ENCODE results near the gene KMT2E.

KMT2E gene

GRCh38 chr7:105096306-105096705 is 82.3 kb downstream of the KMT2E start:
- Histone ChIP-seq H3K36me3 (ENCODE audit: control insufficient read depth in 1 of 2, insufficient read depth in 2 of 2, low read length in 2 of 2) (peaks cover 28 to 40% of the 10 kb centered on the region in 2 donors), H3K27ac (ENCODE audit: low read depth, low read length) (no peak overlapping the region)

GRCh38 chr7:105097619-105098018 is 83.6 kb downstream of the KMT2E start:
- H3K27me3 ChIP-seq (ENCODE audit: control insufficient read depth in 1 of 2, insufficient read depth in 2 of 2, low read length in 2 of 2) = no peaks in the 10 kb centered on the region
- peaks cover 23 to 38% of the 10 kb centered on the region in 2 donors for H3K36me3 ChIP-seq (ENCODE audit: control insufficient read depth in 1 of 2, insufficient read depth in 2 of 2, low read length in 2 of 2)
- H3K9me3 ChIP-seq (ENCODE audit: control insufficient read depth in 1 of 2, low read length in 2 of 2) = no peaks in the 10 kb centered on the region
- H3K9ac ChIP-seq (ENCODE audit: low read depth in 1 of 2, low read length in 2 of 2) = no peak overlapping the region
- H3K4me1 ChIP-seq (ENCODE audit: control insufficient read depth in 1 of 2, insufficient read depth in 2 of 2, low read length in 2 of 2) = no peaks in the 10 kb centered on the region
- H3K4me3 ChIP-seq (ENCODE audit: low read depth in 1 of 2, low read length in 2 of 2) = no peak overlapping the region
- H3K27ac ChIP-seq (ENCODE audit: low read depth, low read length) = no peak overlapping the region

More at GRCh38 chr7:105096306-105096705, 82.3 kb downstream of the KMT2E start:
- H3K4me3 ChIP-seq (ENCODE audit: low read depth in 1 of 2, low read length in 2 of 2) = no peak overlapping the region
- H3K9ac ChIP-seq (ENCODE audit: low read depth in 1 of 2, low read length in 2 of 2) = no peak overlapping the region
- H3K4me1 ChIP-seq (ENCODE audit: control insufficient read depth in 1 of 2, insufficient read depth in 2 of 2, low read length in 2 of 2) = no peaks in the 10 kb centered on the region
- no peaks in the 10 kb centered on the region for H3K9me3 ChIP-seq (ENCODE audit: control insufficient read depth in 1 of 2, low read length in 2 of 2)
- no peaks in the 10 kb centered on the region for H3K27me3 ChIP-seq (ENCODE audit: control insufficient read depth in 1 of 2, insufficient read depth in 2 of 2, low read length in 2 of 2)

- no peaks in the 10 kb centered on the region for H3K4me1 ChIP-seq (ENCODE audit: control insufficient read depth in 1 of 2, insufficient read depth in 2 of 2, low read length in 2 of 2)
- H3K36me3 ChIP-seq (ENCODE audit: control insufficient read depth in 1 of 2, insufficient read depth in 2 of 2, low read length in 2 of 2) = peaks cover 24 to 38% of the 10 kb centered on the region in 2 donors
- H3K9me3 ChIP-seq (ENCODE audit: control insufficient read depth in 1 of 2, low read length in 2 of 2) = no peaks in the 10 kb centered on the region
- H3K27ac ChIP-seq (ENCODE audit: low read depth, low read length) = no peak overlapping the region
- H3K9ac ChIP-seq (ENCODE audit: low read depth in 1 of 2, low read length in 2 of 2) = no peak overlapping the region
- H3K4me3 ChIP-seq (ENCODE audit: low read depth in 1 of 2, low read length in 2 of 2) = no peak overlapping the region
- H3K27me3 ChIP-seq (ENCODE audit: control insufficient read depth in 1 of 2, insufficient read depth in 2 of 2, low read length in 2 of 2) = no peaks in the 10 kb centered on the region
Observed at GRCh38 chr7:105098863-105099515, 85.0 kb downstream of the KMT2E start.

- Histone ChIP-seq H3K9me3 (ENCODE audit: control insufficient read depth in 1 of 2, low read length in 2 of 2) (no peaks in the 10 kb centered on the region), H3K9ac (ENCODE audit: low read depth in 1 of 2, low read length in 2 of 2) (no peak overlapping the region), H3K4me3 (ENCODE audit: low read depth in 1 of 2, low read length in 2 of 2) (no peak overlapping the region), H3K4me1 (ENCODE audit: control insufficient read depth in 1 of 2, insufficient read depth in 2 of 2, low read length in 2 of 2) (no peaks in the 10 kb centered on the region), H3K27me3 (ENCODE audit: control insufficient read depth in 1 of 2, insufficient read depth in 2 of 2, low read length in 2 of 2) (no peaks in the 10 kb centered on the region), H3K36me3 (ENCODE audit: control insufficient read depth in 1 of 2, insufficient read depth in 2 of 2, low read length in 2 of 2) (peaks cover 16 to 59% of the 10 kb centered on the region in 2 donors), H3K27ac (ENCODE audit: low read depth, low read length) (no peak overlapping the region)
Observed at GRCh38 chr7:105101864-105102263, 87.9 kb downstream of the KMT2E start.

GRCh38 chr7:105102557-105103352 is 88.8 kb downstream of the KMT2E start:
- no peak overlapping the region for H3K27ac ChIP-seq (ENCODE audit: low read depth, low read length)
- no peaks in the 10 kb centered on the region for H3K27me3 ChIP-seq (ENCODE audit: control insufficient read depth in 1 of 2, insufficient read depth in 2 of 2, low read length in 2 of 2)
- no peak overlapping the region for H3K4me3 ChIP-seq (ENCODE audit: low read depth in 1 of 2, low read length in 2 of 2)
- H3K9ac ChIP-seq (ENCODE audit: low read depth in 1 of 2, low read length in 2 of 2) = no peak overlapping the region
- no peaks in the 10 kb centered on the region for H3K9me3 ChIP-seq (ENCODE audit: control insufficient read depth in 1 of 2, low read length in 2 of 2)
- peaks cover 17 to 66% of the 10 kb centered on the region in 2 donors for H3K36me3 ChIP-seq (ENCODE audit: control insufficient read depth in 1 of 2, insufficient read depth in 2 of 2, low read length in 2 of 2)
- no peaks in the 10 kb centered on the region for H3K4me1 ChIP-seq (ENCODE audit: control insufficient read depth in 1 of 2, insufficient read depth in 2 of 2, low read length in 2 of 2)

- Histone ChIP-seq H3K36me3 (ENCODE audit: control insufficient read depth in 1 of 2, insufficient read depth in 2 of 2, low read length in 2 of 2) (peaks cover 39 to 86% of the 10 kb centered on the region in 2 donors), H3K4me1 (ENCODE audit: control insufficient read depth in 1 of 2, insufficient read depth in 2 of 2, low read length in 2 of 2) (no peaks in the 10 kb centered on the region), H3K9me3 (ENCODE audit: control insufficient read depth in 1 of 2, low read length in 2 of 2) (no peaks in the 10 kb centered on the region), H3K4me3 (ENCODE audit: low read depth in 1 of 2, low read length in 2 of 2) (no peak overlapping the region), H3K27ac (ENCODE audit: low read depth, low read length) (no peak overlapping the region), H3K27me3 (ENCODE audit: control insufficient read depth in 1 of 2, insufficient read depth in 2 of 2, low read length in 2 of 2) (no peaks in the 10 kb centered on the region), H3K9ac (ENCODE audit: low read depth in 1 of 2, low read length in 2 of 2) (no peak overlapping the region)
Observed at GRCh38 chr7:105105579-105105978, 91.6 kb downstream of the KMT2E start.

GRCh38 chr7:105106473-105106872 is 92.5 kb downstream of the KMT2E start:
- no peaks in the 10 kb centered on the region for H3K4me1 ChIP-seq (ENCODE audit: control insufficient read depth in 1 of 2, insufficient read depth in 2 of 2, low read length in 2 of 2)
- H3K27ac ChIP-seq (ENCODE audit: low read depth, low read length) = no peak overlapping the region
- H3K9me3 ChIP-seq (ENCODE audit: control insufficient read depth in 1 of 2, low read length in 2 of 2) = no peaks in the 10 kb centered on the region
- H3K9ac ChIP-seq (ENCODE audit: low read depth in 1 of 2, low read length in 2 of 2) = no peak overlapping the region
- no peaks in the 10 kb centered on the region for H3K27me3 ChIP-seq (ENCODE audit: control insufficient read depth in 1 of 2, insufficient read depth in 2 of 2, low read length in 2 of 2)
- H3K36me3 ChIP-seq (ENCODE audit: control insufficient read depth in 1 of 2, insufficient read depth in 2 of 2, low read length in 2 of 2) = peaks cover 46 to 93% of the 10 kb centered on the region in 2 donors
- no peak overlapping the region for H3K4me3 ChIP-seq (ENCODE audit: low read depth in 1 of 2, low read length in 2 of 2)

- H3K9ac ChIP-seq (ENCODE audit: low read depth in 1 of 2, low read length in 2 of 2) = no peak overlapping the region
- H3K27me3 ChIP-seq (ENCODE audit: control insufficient read depth in 1 of 2, insufficient read depth in 2 of 2, low read length in 2 of 2) = no peaks in the 10 kb centered on the region
- H3K36me3 ChIP-seq (ENCODE audit: control insufficient read depth in 1 of 2, insufficient read depth in 2 of 2, low read length in 2 of 2) = peaks cover 51 to 96% of the 10 kb centered on the region in 2 donors
- H3K4me3 ChIP-seq (ENCODE audit: low read depth in 1 of 2, low read length in 2 of 2) = no peak overlapping the region
- no peaks in the 10 kb centered on the region for H3K4me1 ChIP-seq (ENCODE audit: control insufficient read depth in 1 of 2, insufficient read depth in 2 of 2, low read length in 2 of 2)
- no peak overlapping the region for H3K27ac ChIP-seq (ENCODE audit: low read depth, low read length)
- H3K9me3 ChIP-seq (ENCODE audit: control insufficient read depth in 1 of 2, low read length in 2 of 2) = no peaks in the 10 kb centered on the region
Observed at GRCh38 chr7:105107458-105107857, 93.5 kb downstream of the KMT2E start.

- H3K27me3 ChIP-seq (ENCODE audit: control insufficient read depth in 1 of 2, insufficient read depth in 2 of 2, low read length in 2 of 2) = no peaks in the 10 kb centered on the region
- no peak overlapping the region for H3K27ac ChIP-seq (ENCODE audit: low read depth, low read length)
- no peak overlapping the region for H3K9ac ChIP-seq (ENCODE audit: low read depth in 1 of 2, low read length in 2 of 2)
- H3K9me3 ChIP-seq (ENCODE audit: control insufficient read depth in 1 of 2, low read length in 2 of 2) = no peaks in the 10 kb centered on the region
- H3K36me3 ChIP-seq (ENCODE audit: control insufficient read depth in 1 of 2, insufficient read depth in 2 of 2, low read length in 2 of 2) = peaks cover 45 to 62% of the 10 kb centered on the region in 2 donors
- no peaks in the 10 kb centered on the region for H3K4me1 ChIP-seq (ENCODE audit: control insufficient read depth in 1 of 2, insufficient read depth in 2 of 2, low read length in 2 of 2)
- no peak overlapping the region for H3K4me3 ChIP-seq (ENCODE audit: low read depth in 1 of 2, low read length in 2 of 2)
Observed at GRCh38 chr7:105112440-105113418, 98.7 kb downstream of the KMT2E start.

All from duodenal mucosa (tissue), 2 donors.